Activated naive CD4-positive, alpha-beta T cell treated with anti-CD3 and anti-CD28 coated beads for 36 hours (primary cell): ENCODE measurements around the gene VPS51. TPM values are rescaled to one million over a fixed set of nuclear protein-coding genes. Genes with fewer than 3 reads are reported as not detected.
A peak's percentile ranks its signal among the peaks of the same experiment; 100 is the strongest.

Experiments
- CTCF ChIA-PET: fragments of 350-600 bp; sonication (Branson Sonifier 250); formaldehyde crosslinking; loops from one replicate; lab custom pipeline; 2021; ENCODE audit warnings: antibody characterized with exemption; lab: Charles Lee
- DNase-seq: peaks from one replicate; pipeline ENCODE4 v3.0.0-alpha.2; 2020
- H3K27ac Mint-ChIP-seq: one replicate; pipeline ENCODE4 v1.8.0; 2021; ENCODE audit warnings: mild to moderate bottlenecking, mixed read lengths
- H3K27me3 Mint-ChIP-seq: one replicate; pipeline ENCODE4 v1.8.0; 2021; ENCODE audit warnings: low read depth, mixed read lengths
- H3K36me3 Mint-ChIP-seq: one replicate; pipeline ENCODE4 v1.8.0; 2021; ENCODE audit warnings: low read depth, mixed read lengths
- H3K4me1 Mint-ChIP-seq: one replicate; pipeline ENCODE4 v1.8.0; 2021; ENCODE audit warnings: low read depth, mixed read lengths
- H3K4me3 Mint-ChIP-seq: one replicate; pipeline ENCODE4 v1.8.0; 2021; ENCODE audit warnings: mild to moderate bottlenecking, moderate library complexity, mixed read lengths
- H3K9me3 Mint-ChIP-seq: one replicate; pipeline ENCODE4 v1.8.0; 2021; ENCODE audit warnings: mixed read lengths
- intact Hi-C: fragments of 100-400 bp; cut with micrococcal nuclease; formaldehyde crosslinking; loops from one replicate; pipeline ENCODE4 v1.15.1; 2023
- microRNA-seq: library from miRNA; unstranded; fragments of <30 nt; microRNA quantifications from one replicate; pipeline ENCODE4 v1.2.0, GENCODE V29; 2022; ENCODE audit warnings: borderline microRNAs expressed, borderline replicate concordance
- total RNA-seq, 2 experiments: library from RNA; stranded (reverse); gene quantifications; one replicate each; pipeline ENCODE4 v1.2.3, GENCODE V29; 2021

The VPS51 gene
- total RNA-seq, 2 experiments from 2014 or later, result 90.8 to 96.0 TPM

- Mint-ChIP-seq H3K4me1 (no peaks in the 10 kb centered on the region), H3K36me3 (no peaks in the 10 kb centered on the region), H3K27me3 (no peaks in the 10 kb centered on the region), H3K4me3 (no peak overlapping the region), H3K9me3 (no peaks in the 10 kb centered on the region), H3K27ac (no peak overlapping the region)
- intact Hi-C loops, result no loop called here
- CTCF ChIA-PET, result no interaction called here
- DNase-seq, result peak; percentile 45
Measured at GRCh38 chr11:65150509-65151299, 54.7 kb downstream of the VPS51 start.

- intact Hi-C loops, result no loop called here
- CTCF ChIA-PET, result no interaction called here
- no peak for DNase-seq
Measured at GRCh38 chr11:65151331-65151899, 55.4 kb downstream of the VPS51 start.

GRCh38 chr11:65152122-65152521 lies 56.1 kb downstream of the VPS51 start:
- H3K27ac Mint-ChIP-seq, result no peak overlapping the region

More at GRCh38 chr11:65151331-65151899, 55.4 kb downstream of the VPS51 start:
- Mint-ChIP-seq H3K36me3 (no peaks in the 10 kb centered on the region), H3K27me3 (no peaks in the 10 kb centered on the region), H3K4me1 (no peaks in the 10 kb centered on the region), H3K9me3 (no peaks in the 10 kb centered on the region), H3K27ac (no peak overlapping the region), H3K4me3 (no peak overlapping the region)

DNA sequence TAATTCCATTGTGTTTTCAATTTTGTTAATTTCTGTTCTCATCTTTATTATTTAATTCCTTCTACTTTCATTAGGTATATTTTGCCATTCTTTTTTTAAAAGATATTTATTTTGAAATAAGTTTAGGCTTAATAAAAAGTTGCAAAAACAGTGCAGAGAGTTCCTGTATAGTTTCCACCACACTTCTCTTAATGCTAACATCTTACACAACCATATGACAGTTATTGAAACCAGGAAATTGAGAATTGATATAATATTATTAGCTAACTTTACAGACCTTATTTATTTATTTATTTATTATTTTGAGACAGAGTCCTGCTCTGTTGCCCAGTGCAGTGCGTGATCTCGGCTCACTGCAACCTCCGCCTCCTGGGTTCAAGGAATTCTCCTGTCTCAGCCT lies 60.2 kb downstream of the VPS51 start:
- Mint-ChIP-seq H3K4me1 (no peaks in the 10 kb centered on the region), H3K27ac (no peak overlapping the region), H3K27me3 (no peaks in the 10 kb centered on the region), H3K4me3 (no peak overlapping the region), H3K36me3 (no peaks in the 10 kb centered on the region), H3K9me3 (no peaks in the 10 kb centered on the region)
- DNase-seq, result no peak
- CTCF ChIA-PET, result no interaction called here
- intact Hi-C loops, result no loop called here

More at GRCh38 chr11:65152122-65152521, 56.1 kb downstream of the VPS51 start:
- no peaks in the 10 kb centered on the region for H3K27me3 Mint-ChIP-seq
- no peaks in the 10 kb centered on the region for H3K36me3 Mint-ChIP-seq
- H3K9me3 Mint-ChIP-seq, result no peaks in the 10 kb centered on the region
- intact Hi-C loops, result no loop called here
- CTCF ChIA-PET, result no interaction called here
- H3K4me1 Mint-ChIP-seq, result no peaks in the 10 kb centered on the region
- DNase-seq, result no peak
- H3K4me3 Mint-ChIP-seq, result no peak overlapping the region

GRCh38 chr11:65156926-65157325 lies 60.9 kb downstream of the VPS51 start:
- Mint-ChIP-seq H3K27me3 (no peaks in the 10 kb centered on the region), H3K27ac (no peak overlapping the region), H3K36me3 (no peaks in the 10 kb centered on the region), H3K4me1 (no peaks in the 10 kb centered on the region), H3K9me3 (no peaks in the 10 kb centered on the region), H3K4me3 (no peak overlapping the region)
- CTCF ChIA-PET, result no interaction called here
- no peak for DNase-seq
- intact Hi-C loops, result no loop called here

DNA sequence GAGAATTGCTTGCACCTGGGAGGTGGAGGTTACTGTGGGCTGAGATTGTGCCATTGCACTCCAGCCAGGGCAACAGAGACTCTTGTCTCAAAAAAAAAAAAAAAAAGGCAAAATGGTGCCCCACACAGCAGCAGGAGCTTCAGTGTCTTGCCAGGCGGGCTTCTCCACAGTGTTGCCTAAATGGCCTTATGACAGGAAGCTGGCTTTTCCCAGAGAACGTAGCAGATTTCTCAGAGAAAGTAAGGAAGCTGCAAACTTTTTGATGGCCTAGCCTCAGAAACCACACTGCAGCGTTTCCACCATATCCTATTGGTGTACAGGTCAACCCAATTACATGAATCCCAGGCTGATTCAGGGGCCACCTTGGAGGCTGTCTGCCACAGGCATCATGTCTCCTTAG lies 61.3 kb downstream of the VPS51 start:
- no peaks in the 10 kb centered on the region for H3K9me3 Mint-ChIP-seq
- intact Hi-C loops, result no loop called here
- H3K4me3 Mint-ChIP-seq, result no peak overlapping the region
- no peak for DNase-seq
- no peaks in the 10 kb centered on the region for H3K27me3 Mint-ChIP-seq
- CTCF ChIA-PET, result interaction anchor here (0.6 kb wide), 2 partner anchors 23 to 85 kb away, joined by 3 read pairs; partner anchors contain the start of gene SYVN1
- H3K27ac Mint-ChIP-seq, result no peak overlapping the region
- no peaks in the 10 kb centered on the region for H3K4me1 Mint-ChIP-seq
- no peaks in the 10 kb centered on the region for H3K36me3 Mint-ChIP-seq

DNA sequence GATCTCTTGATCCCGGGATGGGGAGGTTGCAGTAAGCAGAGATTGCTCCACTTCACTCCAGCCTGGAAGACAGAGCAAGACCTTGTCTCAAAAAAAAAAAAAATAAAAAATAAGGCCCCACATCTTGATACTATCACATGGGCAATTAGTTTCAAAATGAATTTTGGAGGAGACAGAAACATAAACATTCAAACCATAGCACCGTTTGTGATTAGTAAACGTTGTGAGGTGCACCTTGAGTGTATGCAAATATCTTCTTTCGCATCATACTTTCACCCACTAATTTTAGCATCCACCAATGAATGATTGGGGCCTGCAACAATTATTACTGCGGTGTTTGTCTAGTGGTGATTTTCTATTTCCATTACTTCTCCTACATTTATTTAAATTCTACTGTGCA lies 63.0 kb downstream of the VPS51 start:
- CTCF ChIA-PET, result no interaction called here
- H3K27me3 Mint-ChIP-seq, result no peaks in the 10 kb centered on the region
- no peak overlapping the region for H3K27ac Mint-ChIP-seq
- DNase-seq, result no peak
- no peak overlapping the region for H3K4me3 Mint-ChIP-seq
- no peaks in the 10 kb centered on the region for H3K9me3 Mint-ChIP-seq
- intact Hi-C loops, result no loop called here
- H3K36me3 Mint-ChIP-seq, result no peaks in the 10 kb centered on the region
- no peaks in the 10 kb centered on the region for H3K4me1 Mint-ChIP-seq

DNA sequence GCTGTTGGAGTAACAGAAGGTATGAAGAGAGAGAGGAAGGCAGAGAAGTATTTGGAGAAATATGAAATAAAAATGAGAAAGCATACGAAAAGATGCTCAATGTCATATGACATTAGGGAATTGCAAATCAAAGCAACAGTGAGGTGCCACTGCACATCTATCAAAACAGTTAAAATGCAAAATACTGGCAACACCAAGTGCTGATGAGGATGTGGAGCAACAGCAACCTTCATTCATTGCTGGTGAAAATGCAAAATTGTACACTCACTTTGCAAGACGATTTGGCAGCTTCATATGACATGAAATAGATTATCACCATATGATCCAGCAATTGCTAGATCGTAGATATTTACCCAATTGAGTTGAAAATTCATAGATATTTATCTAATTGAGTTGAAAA lies 64.6 kb downstream of the VPS51 start:
- Mint-ChIP-seq H3K4me3 (no peak overlapping the region), H3K9me3 (no peaks in the 10 kb centered on the region), H3K36me3 (no peaks in the 10 kb centered on the region), H3K27ac (no peak overlapping the region), H3K27me3 (no peaks in the 10 kb centered on the region), H3K4me1 (no peaks in the 10 kb centered on the region)
- CTCF ChIA-PET, result no interaction called here
- DNase-seq, result no peak
- intact Hi-C loops, result no loop called here

Small RNA genes lying within 50 kb of the gene (microRNA-seq; reads per million reads assigned to microRNA genes)
- gene MIR6751, result not detected

Other genes with a start within 250 kb of the VPS51 start
- gene EHD1, start 217.6 kb upstream of the VPS51 start, total RNA-seq, result 100 to 1,000 TPM; 124 to 132 TPM
- 10 to 100 TPM; 15.1 to 16.3 TPM for gene ATG2A, start 179.0 kb upstream of the VPS51 start, total RNA-seq
- 1 to 10 TPM; 3.3 to 4.6 TPM for gene PPP2R5B, start 171.5 kb upstream of the VPS51 start, total RNA-seq
- not detected for gene GPHA2, start 160.3 kb upstream of the VPS51 start, total RNA-seq
- gene MAJIN, start 124.1 kb upstream of the VPS51 start, total RNA-seq, result under 1 TPM; 0.29 to 0.37 TPM
- not detected for gene BATF2, start 99.2 kb upstream of the VPS51 start, total RNA-seq
- 100 to 1,000 TPM; 134 to 135 TPM for gene ARL2, start 82.1 kb upstream of the VPS51 start, total RNA-seq
- 1 to 10 TPM; 8.9 to 9.4 TPM for gene SNX15, start 68.8 kb upstream of the VPS51 start, total RNA-seq
- gene SAC3D1, start 55.0 kb upstream of the VPS51 start, total RNA-seq, result 10 to 100 TPM; 19.2 to 20.3 TPM
- gene NAALADL1, start 37.7 kb upstream of the VPS51 start, total RNA-seq, result 10 to 100 TPM in 1 of 2 experiments, 1 to 10 TPM in 1; 8.5 to 10.2 TPM
- 100 to 1,000 TPM; 169 to 174 TPM for gene CDCA5, start 12.2 kb upstream of the VPS51 start, total RNA-seq
- gene ZFPL1, start 12.0 kb upstream of the VPS51 start, total RNA-seq, result 10 to 100 TPM; 24.2 to 25.6 TPM
- gene TM7SF2, start 15.7 kb downstream of the VPS51 start, total RNA-seq, result 10 to 100 TPM; 10.9 to 11.9 TPM
- gene ZNHIT2, start 21.5 kb downstream of the VPS51 start, total RNA-seq, result 1 to 10 TPM; 5.6 to 6.1 TPM
- gene FAU, start 25.9 kb downstream of the VPS51 start, total RNA-seq, result 1,000 to 10,000 TPM; 1,272 to 1,294 TPM
- gene MRPL49, start 26.1 kb downstream of the VPS51 start, total RNA-seq, result 10 to 100 TPM; 49.3 to 51.6 TPM
- 10 to 100 TPM; 19.0 to 19.2 TPM for gene SYVN1, start 38.3 kb downstream of the VPS51 start, total RNA-seq
- gene SPDYC, start 74.0 kb downstream of the VPS51 start, total RNA-seq, result not detected
- gene CAPN1, start 85.7 kb downstream of the VPS51 start, total RNA-seq, result 10 to 100 TPM; 68.5 to 73.5 TPM
- gene POLA2, start 165.7 kb downstream of the VPS51 start, total RNA-seq, result 10 to 100 TPM; 65.1 to 67.0 TPM
- gene CDC42EP2, start 218.7 kb downstream of the VPS51 start, total RNA-seq, result 1 to 10 TPM in 1 of 2 experiments, under 1 TPM in 1; 0.57 to 1.5 TPM
- 10 to 100 TPM; 61.3 to 63.0 TPM for gene DPF2, start 237.6 kb downstream of the VPS51 start, total RNA-seq